ENCODE results near the gene AP1G1. TPM values are rescaled to one million over a fixed set of nuclear protein-coding genes. Genes with fewer than 3 reads are reported as not detected.

The AP1G1 gene
- total RNA-seq, 1 donor from 2014 or later = 90.0 TPM

- DNase-seq (no peak), ATAC-seq (no peak)
- Histone ChIP-seq H3K9me3 (no peaks in the 10 kb centered on the region), H3K4me3 (no peak overlapping the region), H3K27me3 (no peaks in the 10 kb centered on the region), H3K4me1 (no peaks in the 10 kb centered on the region), H3K27ac (no peak overlapping the region), H3K36me3 (peaks cover 84% of the 10 kb centered on the region)
- intact Hi-C loops (cut with DNase I) = no loop called here
- no peak for TF ChIP-seq CTCF (IDR thresholded peaks at IDR 0.05)
Observed at GRCh38 chr16:71754108-71754507, 54.5 kb downstream of the AP1G1 start.

- Histone ChIP-seq H3K4me1 (no peaks in the 10 kb centered on the region), H3K36me3 (peaks cover 83% of the 10 kb centered on the region), H3K27me3 (no peaks in the 10 kb centered on the region), H3K27ac (no peak overlapping the region), H3K4me3 (no peak overlapping the region), H3K9me3 (no peaks in the 10 kb centered on the region)
- ATAC-seq = no peak
- TF ChIP-seq CTCF (IDR thresholded peaks at IDR 0.05) = no peak
- DNase-seq = no peak
- intact Hi-C loops (cut with DNase I) = no loop called here
Observed at GRCh38 chr16:71748226-71748625, 60.4 kb downstream of the AP1G1 start.

- peak; percentile 54 for ATAC-seq
- DNase-seq = no peak
- Histone ChIP-seq H3K36me3 (peaks cover 93% of the 10 kb centered on the region), H3K27ac (no peak overlapping the region), H3K4me1 (no peaks in the 10 kb centered on the region), H3K27me3 (no peaks in the 10 kb centered on the region), H3K4me3 (no peak overlapping the region), H3K9me3 (no peaks in the 10 kb centered on the region)
- peak; percentile 71 for TF ChIP-seq CTCF (IDR thresholded peaks at IDR 0.05)
- intact Hi-C loops (cut with DNase I) = no loop called here
Observed at GRCh38 chr16:71746442-71747046, 62.1 kb downstream of the AP1G1 start.

- TF ChIP-seq CTCF (IDR thresholded peaks at IDR 0.05) = no peak
- ATAC-seq = no peak
- no peak overlapping the region for H3K4me3 ChIP-seq
- intact Hi-C loops (cut with DNase I) = no loop called here
- no peak for DNase-seq
- no peaks in the 10 kb centered on the region for H3K27me3 ChIP-seq
- peaks cover 90% of the 10 kb centered on the region for H3K36me3 ChIP-seq
- H3K27ac ChIP-seq = no peak overlapping the region
- H3K9me3 ChIP-seq = no peaks in the 10 kb centered on the region
- H3K4me1 ChIP-seq = no peaks in the 10 kb centered on the region
Observed at GRCh38 chr16:71738855-71739254, 69.8 kb downstream of the AP1G1 start.

GRCh38 chr16:71737501-71737900 is 71.1 kb downstream of the AP1G1 start:
- peaks cover 90% of the 10 kb centered on the region for H3K36me3 ChIP-seq
- H3K27me3 ChIP-seq = no peaks in the 10 kb centered on the region
- no peak for TF ChIP-seq CTCF (IDR thresholded peaks at IDR 0.05)
- intact Hi-C loops (cut with DNase I) = no loop called here
- H3K4me1 ChIP-seq = no peaks in the 10 kb centered on the region
- H3K9me3 ChIP-seq = no peaks in the 10 kb centered on the region
- no peak overlapping the region for H3K27ac ChIP-seq
- ATAC-seq (no peak), DNase-seq (no peak)
- H3K4me3 ChIP-seq = no peak overlapping the region

GRCh38 chr16:71734511-71734910 is 74.1 kb downstream of the AP1G1 start:
- H3K27me3 ChIP-seq = no peaks in the 10 kb centered on the region
- DNase-seq = no peak
- no peaks in the 10 kb centered on the region for H3K9me3 ChIP-seq
- peaks cover 86% of the 10 kb centered on the region for H3K36me3 ChIP-seq
- no peaks in the 10 kb centered on the region for H3K4me1 ChIP-seq
- no peak for ATAC-seq
- H3K27ac ChIP-seq = no peak overlapping the region
- no peak for TF ChIP-seq CTCF (IDR thresholded peaks at IDR 0.05)
- intact Hi-C loops (cut with DNase I) = no loop called here
- no peak overlapping the region for H3K4me3 ChIP-seq

Data from upper lobe of right lung (tissue), 1 donor.